ENCODE data around the gene PSPH.

DNA sequence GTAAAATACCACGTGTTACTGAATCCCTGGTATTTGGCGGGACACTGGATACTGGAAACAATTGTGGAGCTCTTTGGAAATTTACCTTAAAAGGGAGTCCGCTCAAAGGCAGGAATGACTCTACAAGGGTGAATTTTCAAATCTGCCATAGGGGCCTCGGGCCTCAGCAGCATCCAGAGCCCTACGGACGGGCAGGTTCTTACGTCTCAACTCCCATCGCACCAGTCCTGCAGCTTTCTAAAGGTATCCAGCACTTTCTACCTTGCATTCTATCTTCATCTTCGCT lies 248 bp downstream of the PSPH start:
- TF ChIP-seq POLR2A (IDR thresholded peaks at IDR 0.05) = no peak
- TF ChIP-seq, protein P1, sequence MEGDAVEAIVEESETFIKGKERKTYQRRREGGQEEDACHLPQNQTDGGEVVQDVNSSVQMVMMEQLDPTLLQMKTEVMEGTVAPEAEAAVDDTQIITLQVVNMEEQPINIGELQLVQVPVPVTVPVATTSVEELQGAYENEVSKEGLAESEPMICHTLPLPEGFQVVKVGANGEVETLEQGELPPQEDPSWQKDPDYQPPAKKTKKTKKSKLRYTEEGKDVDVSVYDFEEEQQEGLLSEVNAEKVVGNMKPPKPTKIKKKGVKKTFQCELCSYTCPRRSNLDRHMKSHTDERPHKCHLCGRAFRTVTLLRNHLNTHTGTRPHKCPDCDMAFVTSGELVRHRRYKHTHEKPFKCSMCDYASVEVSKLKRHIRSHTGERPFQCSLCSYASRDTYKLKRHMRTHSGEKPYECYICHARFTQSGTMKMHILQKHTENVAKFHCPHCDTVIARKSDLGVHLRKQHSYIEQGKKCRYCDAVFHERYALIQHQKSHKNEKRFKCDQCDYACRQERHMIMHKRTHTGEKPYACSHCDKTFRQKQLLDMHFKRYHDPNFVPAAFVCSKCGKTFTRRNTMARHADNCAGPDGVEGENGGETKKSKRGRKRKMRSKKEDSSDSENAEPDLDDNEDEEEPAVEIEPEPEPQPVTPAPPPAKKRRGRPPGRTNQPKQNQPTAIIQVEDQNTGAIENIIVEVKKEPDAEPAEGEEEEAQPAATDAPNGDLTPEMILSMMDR (IDR thresholded peaks at IDR 0.05) = no peak
